ENCODE data around the gene RRP36. TPM values are rescaled to one million over a fixed set of nuclear protein-coding genes. Genes with fewer than 3 reads are reported as not detected.

The RRP36 gene
- total and polyA plus RNA-seq, 2 of the 8 experiments (the other 6 are each of a cell fraction or from before 2014, with no cell fraction given), result 33.9 to 92.3 TPM

- TF ChIP-seq, protein P1, sequence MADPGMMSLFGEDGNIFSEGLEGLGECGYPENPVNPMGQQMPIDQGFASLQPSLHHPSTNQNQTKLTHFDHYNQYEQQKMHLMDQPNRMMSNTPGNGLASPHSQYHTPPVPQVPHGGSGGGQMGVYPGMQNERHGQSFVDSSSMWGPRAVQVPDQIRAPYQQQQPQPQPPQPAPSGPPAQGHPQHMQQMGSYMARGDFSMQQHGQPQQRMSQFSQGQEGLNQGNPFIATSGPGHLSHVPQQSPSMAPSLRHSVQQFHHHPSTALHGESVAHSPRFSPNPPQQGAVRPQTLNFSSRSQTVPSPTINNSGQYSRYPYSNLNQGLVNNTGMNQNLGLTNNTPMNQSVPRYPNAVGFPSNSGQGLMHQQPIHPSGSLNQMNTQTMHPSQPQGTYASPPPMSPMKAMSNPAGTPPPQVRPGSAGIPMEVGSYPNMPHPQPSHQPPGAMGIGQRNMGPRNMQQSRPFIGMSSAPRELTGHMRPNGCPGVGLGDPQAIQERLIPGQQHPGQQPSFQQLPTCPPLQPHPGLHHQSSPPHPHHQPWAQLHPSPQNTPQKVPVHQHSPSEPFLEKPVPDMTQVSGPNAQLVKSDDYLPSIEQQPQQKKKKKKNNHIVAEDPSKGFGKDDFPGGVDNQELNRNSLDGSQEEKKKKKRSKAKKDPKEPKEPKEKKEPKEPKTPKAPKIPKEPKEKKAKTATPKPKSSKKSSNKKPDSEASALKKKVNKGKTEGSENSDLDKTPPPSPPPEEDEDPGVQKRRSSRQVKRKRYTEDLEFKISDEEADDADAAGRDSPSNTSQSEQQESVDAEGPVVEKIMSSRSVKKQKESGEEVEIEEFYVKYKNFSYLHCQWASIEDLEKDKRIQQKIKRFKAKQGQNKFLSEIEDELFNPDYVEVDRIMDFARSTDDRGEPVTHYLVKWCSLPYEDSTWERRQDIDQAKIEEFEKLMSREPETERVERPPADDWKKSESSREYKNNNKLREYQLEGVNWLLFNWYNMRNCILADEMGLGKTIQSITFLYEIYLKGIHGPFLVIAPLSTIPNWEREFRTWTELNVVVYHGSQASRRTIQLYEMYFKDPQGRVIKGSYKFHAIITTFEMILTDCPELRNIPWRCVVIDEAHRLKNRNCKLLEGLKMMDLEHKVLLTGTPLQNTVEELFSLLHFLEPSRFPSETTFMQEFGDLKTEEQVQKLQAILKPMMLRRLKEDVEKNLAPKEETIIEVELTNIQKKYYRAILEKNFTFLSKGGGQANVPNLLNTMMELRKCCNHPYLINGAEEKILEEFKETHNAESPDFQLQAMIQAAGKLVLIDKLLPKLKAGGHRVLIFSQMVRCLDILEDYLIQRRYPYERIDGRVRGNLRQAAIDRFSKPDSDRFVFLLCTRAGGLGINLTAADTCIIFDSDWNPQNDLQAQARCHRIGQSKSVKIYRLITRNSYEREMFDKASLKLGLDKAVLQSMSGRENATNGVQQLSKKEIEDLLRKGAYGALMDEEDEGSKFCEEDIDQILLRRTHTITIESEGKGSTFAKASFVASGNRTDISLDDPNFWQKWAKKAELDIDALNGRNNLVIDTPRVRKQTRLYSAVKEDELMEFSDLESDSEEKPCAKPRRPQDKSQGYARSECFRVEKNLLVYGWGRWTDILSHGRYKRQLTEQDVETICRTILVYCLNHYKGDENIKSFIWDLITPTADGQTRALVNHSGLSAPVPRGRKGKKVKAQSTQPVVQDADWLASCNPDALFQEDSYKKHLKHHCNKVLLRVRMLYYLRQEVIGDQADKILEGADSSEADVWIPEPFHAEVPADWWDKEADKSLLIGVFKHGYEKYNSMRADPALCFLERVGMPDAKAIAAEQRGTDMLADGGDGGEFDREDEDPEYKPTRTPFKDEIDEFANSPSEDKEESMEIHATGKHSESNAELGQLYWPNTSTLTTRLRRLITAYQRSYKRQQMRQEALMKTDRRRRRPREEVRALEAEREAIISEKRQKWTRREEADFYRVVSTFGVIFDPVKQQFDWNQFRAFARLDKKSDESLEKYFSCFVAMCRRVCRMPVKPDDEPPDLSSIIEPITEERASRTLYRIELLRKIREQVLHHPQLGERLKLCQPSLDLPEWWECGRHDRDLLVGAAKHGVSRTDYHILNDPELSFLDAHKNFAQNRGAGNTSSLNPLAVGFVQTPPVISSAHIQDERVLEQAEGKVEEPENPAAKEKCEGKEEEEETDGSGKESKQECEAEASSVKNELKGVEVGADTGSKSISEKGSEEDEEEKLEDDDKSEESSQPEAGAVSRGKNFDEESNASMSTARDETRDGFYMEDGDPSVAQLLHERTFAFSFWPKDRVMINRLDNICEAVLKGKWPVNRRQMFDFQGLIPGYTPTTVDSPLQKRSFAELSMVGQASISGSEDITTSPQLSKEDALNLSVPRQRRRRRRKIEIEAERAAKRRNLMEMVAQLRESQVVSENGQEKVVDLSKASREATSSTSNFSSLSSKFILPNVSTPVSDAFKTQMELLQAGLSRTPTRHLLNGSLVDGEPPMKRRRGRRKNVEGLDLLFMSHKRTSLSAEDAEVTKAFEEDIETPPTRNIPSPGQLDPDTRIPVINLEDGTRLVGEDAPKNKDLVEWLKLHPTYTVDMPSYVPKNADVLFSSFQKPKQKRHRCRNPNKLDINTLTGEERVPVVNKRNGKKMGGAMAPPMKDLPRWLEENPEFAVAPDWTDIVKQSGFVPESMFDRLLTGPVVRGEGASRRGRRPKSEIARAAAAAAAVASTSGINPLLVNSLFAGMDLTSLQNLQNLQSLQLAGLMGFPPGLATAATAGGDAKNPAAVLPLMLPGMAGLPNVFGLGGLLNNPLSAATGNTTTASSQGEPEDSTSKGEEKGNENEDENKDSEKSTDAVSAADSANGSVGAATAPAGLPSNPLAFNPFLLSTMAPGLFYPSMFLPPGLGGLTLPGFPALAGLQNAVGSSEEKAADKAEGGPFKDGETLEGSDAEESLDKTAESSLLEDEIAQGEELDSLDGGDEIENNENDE (IDR thresholded peaks at IDR 0.05; ENCODE audit: insufficient replicate concordance, low read length), result no peak
- TF ChIP-seq KDM5A (IDR thresholded peaks at IDR 0.05; ENCODE audit: low read length) (no peak), NANOG (IDR thresholded peaks at IDR 0.05; ENCODE audit: insufficient read depth, low read depth, low read length, poor library complexity, severe bottlenecking) (no peak), KDM1A (IDR thresholded peaks at IDR 0.05; ENCODE audit: borderline replicate concordance, low read length) (no peak), CBX5 (IDR thresholded peaks at IDR 0.05; ENCODE audit: low read depth, low read length) (no peak), ZNF274 (IDR thresholded peaks at IDR 0.05; ENCODE audit: borderline replicate concordance, extremely low read depth, low read length) (no peak), SP2 (IDR thresholded peaks at IDR 0.05; ENCODE audit: low read length) (no peak)
Observed at GRCh38 chr6:42984001-42984923, 37.2 kb upstream of the RRP36 start, which contains the start of gene PPP2R5D (continued).
